DND-41 (cell line): ENCODE measurements around the gene CYB5R3.
"Not testable (repeated sequence)": the region's sequence is repeated elsewhere in the genome, so short reads cannot be mapped to it uniquely, and the experiment has no call there.

ENCODE experiments used
- ATAC-seq: fragments of 200-7000 bp; cut with Tn5 transposase; 3 replicates; pipeline ENCODE4 v1.9.1; 2021; ENCODE audit warnings: low read depth; ENCODE audit not compliant: insufficient read depth
- DNase-seq: peaks from one replicate; pipeline ENCODE4 v3.0.0-alpha.2; 2020
- H2AFZ ChIP-seq: 2 replicates; pipeline ENCODE4 v1.6.0; 2012; ENCODE audit warnings: low read depth, low read length
- H3K27ac ChIP-seq: 2 replicates; pipeline ENCODE4 v1.5.1; 2012; ENCODE audit warnings: low read length, inconsistent platforms
- H3K27me3 ChIP-seq: fragments of 200-600 bp; sonication (generic); 2 replicates; pipeline ENCODE4 v1.6.0; 2012; ENCODE audit warnings: low read length, mild to moderate bottlenecking, inconsistent platforms; ENCODE audit not compliant: insufficient read depth, poor library complexity
- H3K36me3 ChIP-seq: 2 replicates; pipeline ENCODE4 v1.5.1; 2012; ENCODE audit warnings: low read length, inconsistent platforms; ENCODE audit not compliant: insufficient read depth
- H3K4me1 ChIP-seq: 2 replicates; pipeline ENCODE4 v1.5.1; 2012; ENCODE audit warnings: mild to moderate bottlenecking, low read length; ENCODE audit not compliant: insufficient read depth
- H3K4me2 ChIP-seq: 2 replicates; pipeline ENCODE4 v1.6.0; 2012; ENCODE audit warnings: mild to moderate bottlenecking, moderate library complexity, low read length, inconsistent platforms; ENCODE audit not compliant: insufficient read depth
- H3K4me3 ChIP-seq, 2 experiments: fragments of 200-600 bp in 1 of 2; shearing (Covaris generic) in 1 of 2; 2 replicates each; pipeline ENCODE4 v1.5.1; 2012 to 2016; ENCODE audit warnings: inconsistent platforms in 2 of 2, low read length in 2 of 2, mild to moderate bottlenecking in 2 of 2, low read depth in 1 of 2, moderate library complexity in 1 of 2
- H3K79me2 ChIP-seq: 2 replicates; pipeline ENCODE4 v1.6.0; 2012; ENCODE audit warnings: low read length, inconsistent platforms; ENCODE audit not compliant: insufficient read depth
- H3K9ac ChIP-seq: 2 replicates; pipeline ENCODE4 v1.6.0; 2012; ENCODE audit warnings: low read depth, mild to moderate bottlenecking, inconsistent platforms, low read length, moderate library complexity
- H3K9me3 ChIP-seq: 2 replicates; pipeline ENCODE4 v1.5.1; 2012; ENCODE audit warnings: low read length, moderate library complexity, mild to moderate bottlenecking, inconsistent platforms; ENCODE audit not compliant: insufficient read depth, severe bottlenecking
- H4K20me1 ChIP-seq: 2 replicates; pipeline ENCODE4 v1.6.0; 2012; ENCODE audit warnings: low read length; ENCODE audit not compliant: insufficient read depth
- CTCF ChIP-seq: IDR thresholded peaks from 2 replicates; pipeline ENCODE4 v1.5.1; 2012; ENCODE audit warnings: borderline replicate concordance, low read length, moderate library complexity, mild to moderate bottlenecking; ENCODE audit not compliant: poor library complexity, severe bottlenecking; ENCODE audit errors: extremely low read depth
- EZH2 ChIP-seq: IDR thresholded peaks from 3 replicates; pipeline ENCODE4 v1.6.1; 2012; ENCODE audit warnings: borderline replicate concordance, low read depth, mild to moderate bottlenecking, moderate library complexity, low read length, inconsistent platforms; ENCODE audit not compliant: severe bottlenecking

The CYB5R3 gene

GRCh38 chr22:42581762-42582716, 67.2 kb downstream of the CYB5R3 start:
- H3K4me3 ChIP-seq, result peak overlapping the region; percentile 54 to 85; a peak in 3 of 4 replicates
- peaks cover 65% of the 10 kb centered on the region for H3K36me3 ChIP-seq

GRCh38 chr22:42581194-42581761, 67.9 kb downstream of the CYB5R3 start:
- H3K9me3 ChIP-seq, H3K27me3 ChIP-seq, DNase-seq: not testable (repeated sequence)
- peak; percentile 2 for ATAC-seq
- H3K36me3 ChIP-seq, result peaks cover 61% of the 10 kb centered on the region
- H3K27ac ChIP-seq, result peak overlapping the region; percentile 77
- peak overlapping the region; percentile 77 for H3K4me2 ChIP-seq
- H4K20me1 ChIP-seq, result peaks cover 19% of the 10 kb centered on the region; the same call in 1 of the 2 replicates
- peaks cover 36% of the 10 kb centered on the region for H3K79me2 ChIP-seq
- peak overlapping the region; percentile 86 for H2AFZ ChIP-seq
- peak overlapping the region; percentile 83 for H3K9ac ChIP-seq
- peaks cover 23% of the 10 kb centered on the region for H3K4me1 ChIP-seq
- peak overlapping the region; percentile 54 to 85; a peak in 3 of 4 replicates for H3K4me3 ChIP-seq

More at GRCh38 chr22:42581762-42582716, 67.2 kb downstream of the CYB5R3 start:
- peaks cover 36% of the 10 kb centered on the region for H3K79me2 ChIP-seq
- DNase-seq (peak; percentile 88), ATAC-seq (peak; percentile 89)
- TF ChIP-seq CTCF, result no peak
- no peak for TF ChIP-seq EZH2
- H3K27ac ChIP-seq, result peak overlapping the region; percentile 77
- H3K9me3 ChIP-seq, result no peaks in the 10 kb centered on the region
- no peaks in the 10 kb centered on the region for H3K27me3 ChIP-seq
- peaks cover 23% of the 10 kb centered on the region for H3K4me1 ChIP-seq
- peak overlapping the region; percentile 86 for H2AFZ ChIP-seq
- peaks cover 17% of the 10 kb centered on the region; the same call in 1 of the 2 replicates for H4K20me1 ChIP-seq
- peak overlapping the region; percentile 83 for H3K9ac ChIP-seq
- H3K4me2 ChIP-seq, result peak overlapping the region; percentile 65

GRCh38 chr22:42580040-42580439, 69.2 kb downstream of the CYB5R3 start:
- H4K20me1 ChIP-seq, result peaks cover 19% of the 10 kb centered on the region; the same call in 1 of the 2 replicates
- H3K4me3 ChIP-seq, result peak overlapping the region in 1 of 2 experiments; percentile 40; a peak in 1 of 4 replicates
- not testable (repeated sequence) for H2AFZ ChIP-seq, H3K27me3 ChIP-seq, H3K9me3 ChIP-seq, ATAC-seq, DNase-seq
- peak overlapping the region; percentile 15; the same call in 1 of the 2 replicates for H3K9ac ChIP-seq
- H3K4me1 ChIP-seq, result peaks cover 23% of the 10 kb centered on the region
- peak overlapping the region; percentile 47; the same call in 1 of the 2 replicates for H3K27ac ChIP-seq
- peak overlapping the region; percentile 63 for H3K4me2 ChIP-seq
- peaks cover 36% of the 10 kb centered on the region for H3K79me2 ChIP-seq
- H3K36me3 ChIP-seq, result peaks cover 54% of the 10 kb centered on the region

GRCh38 chr22:42577623-42578240, 71.5 kb downstream of the CYB5R3 start:
- Histone ChIP-seq H3K9me3 (no peaks in the 10 kb centered on the region), H3K27me3 (no peaks in the 10 kb centered on the region), H2AFZ (no peak overlapping the region), H3K27ac (no peak overlapping the region), H3K36me3 (peaks cover 52% of the 10 kb centered on the region), H3K79me2 (peaks cover 36% of the 10 kb centered on the region), H3K4me1 (peaks cover 19% of the 10 kb centered on the region), H3K4me3 (no peak overlapping the region), H3K4me2 (no peak overlapping the region), H4K20me1 (peaks cover 22% of the 10 kb centered on the region; the same call in 1 of the 2 replicates), H3K9ac (no peak overlapping the region)
- TF ChIP-seq CTCF, result no peak
- no peak for DNase-seq
- no peak for ATAC-seq

- H3K4me3 ChIP-seq, H3K9me3 ChIP-seq, H3K9ac ChIP-seq, H3K27me3 ChIP-seq, DNase-seq, ATAC-seq, H2AFZ ChIP-seq, H3K27ac ChIP-seq, H3K4me2 ChIP-seq: not testable (repeated sequence)
- H3K4me1 ChIP-seq, result peaks cover 13% of the 10 kb centered on the region
- peaks cover 58% of the 10 kb centered on the region for H3K36me3 ChIP-seq
- H3K79me2 ChIP-seq, result peaks cover 34% of the 10 kb centered on the region
- peaks cover 22% of the 10 kb centered on the region; the same call in 1 of the 2 replicates for H4K20me1 ChIP-seq
These were observed 72.1 kb downstream of the CYB5R3 start for GRCh38 chr22:42577141-42577540.

GRCh38 chr22:42575996-42576574, 73.1 kb downstream of the CYB5R3 start:
- H3K27me3 ChIP-seq, DNase-seq, H3K4me2 ChIP-seq, H3K9ac ChIP-seq, H3K4me3 ChIP-seq, H3K27ac ChIP-seq, ATAC-seq, H2AFZ ChIP-seq, H3K9me3 ChIP-seq: not testable (repeated sequence)
- Histone ChIP-seq H3K79me2 (peaks cover 26% of the 10 kb centered on the region), H3K36me3 (peaks cover 64% of the 10 kb centered on the region), H3K4me1 (peaks cover 11% of the 10 kb centered on the region), H4K20me1 (peaks cover 22% of the 10 kb centered on the region; the same call in 1 of the 2 replicates)
